Sigmoid colon (tissue), 7 donors: ENCODE measurements around the gene RTBDN. TPM values are rescaled to one million over a fixed set of nuclear protein-coding genes. Genes with fewer than 3 reads are reported as not detected.
A peak's percentile ranks its signal among the peaks of the same experiment; 100 is the strongest.
"Not testable (repeated sequence)": the region's sequence is repeated elsewhere in the genome, so short reads cannot be mapped to it uniquely, and the experiment has no call there.

Experiments used
- DNase-seq: peaks from one replicate; pipeline ENCODE4 v3.0.0-alpha.2; 2019
- H3K27ac ChIP-seq, 4 donors: fragments of 200-600 bp; sonication (generic); one replicate each; pipeline ENCODE4 v1.5.1; 2016 to 2019; ENCODE audit warnings: mild to moderate bottlenecking in 1 of 4
- H3K27me3 ChIP-seq, 3 donors: fragments of 200-600 bp; sonication (generic); one replicate each; pipeline ENCODE4 v1.5.1; 2019; ENCODE audit warnings: mild to moderate bottlenecking in 1 of 3
- H3K36me3 ChIP-seq, 4 donors: fragments of 200-600 bp; sonication (generic); one replicate each; pipeline ENCODE4 v1.5.1; 2016 to 2019
- H3K4me1 ChIP-seq, 4 donors: fragments of 200-600 bp; sonication (generic); one replicate each; pipeline ENCODE4 v1.5.1; 2017 to 2019
- H3K4me3 ChIP-seq, 4 donors: fragments of 200-600 bp; sonication (generic); one replicate each; pipeline ENCODE4 v1.5.1; 2017 to 2019; ENCODE audit warnings: mild to moderate bottlenecking in 2 of 4, moderate library complexity in 1 of 4
- H3K9me3 ChIP-seq, 4 donors: fragments of 200-600 bp in 3 of 4; sonication (generic) in 3 of 4; one replicate each; pipeline versions ENCODE4 v1.5.1 to v1.6.1; 2013 to 2019
- EP300 ChIP-seq, 4 donors: sonication (generic); formaldehyde crosslinking; IDR thresholded peaks; one replicate each; pipeline ENCODE4 v1.6.1; 2017; ENCODE audit warnings: antibody characterized with exemption in 4 of 4
- POLR2A ChIP-seq, 2 donors: fragments of 450-650 bp; IDR thresholded peaks; one replicate each; pipeline ENCODE4 v1.6.1; 2016; ENCODE audit warnings: antibody characterized with exemption in 2 of 2, mild to moderate bottlenecking in 2 of 2, moderate library complexity in 2 of 2
- POLR2AphosphoS5 ChIP-seq, 4 donors: sonication (generic); formaldehyde crosslinking; IDR thresholded peaks; one replicate each; pipeline ENCODE4 v1.6.1; 2017; ENCODE audit warnings: antibody characterized with exemption in 4 of 4
- WGBS, 2 donors: extraction: QIAGEN DNeasy Blood & Tissue Kit; methylation state at CpG; one replicate each; pipeline ENCODE4 v1.1.7; 2013; 5-methylcytosine and 5-hydroxymethylcytosine counted together
- intact Hi-C: fragments of 100-400 bp; cut with DNase I; formaldehyde crosslinking; loops from one replicate; pipeline ENCODE4 v1.15.1; 2023
- polyA plus RNA-seq, 3 donors: library from polyadenylated mRNA; stranded (reverse); fragments of 200-250 nt; gene quantifications; one replicate each; pipeline ENCODE4 v1.2.3, GENCODE V29; 2013
- total RNA-seq, 4 donors: library from RNA; depleted of rRNA; stranded (reverse); fragments of >200 nt; gene quantifications; one replicate each; pipeline ENCODE4 v1.1.0, GENCODE V29; 2016
- TF ChIP-seq, protein P1 (sequence below), 4 experiments: fragments of 450-650 bp in 3 of 4; fragments of 200-600 bp in 1 of 4; IDR thresholded peaks; one replicate each; pipeline ENCODE4 v1.5.1; 2016 to 2019; ENCODE audit warnings: antibody characterized with exemption in 4 of 4, mild to moderate bottlenecking in 3 of 4, moderate library complexity in 2 of 4
- donor health status: healthy with polysubstance abuse.
- donor health status: Bipolar disorder and iron deficiency.
- donor health status: healthy.

RTBDN gene
- total and polyA plus RNA-seq, 7 donors = 0.82 to 1.8 (median 0.83) TPM; not detected in 4

DNA sequence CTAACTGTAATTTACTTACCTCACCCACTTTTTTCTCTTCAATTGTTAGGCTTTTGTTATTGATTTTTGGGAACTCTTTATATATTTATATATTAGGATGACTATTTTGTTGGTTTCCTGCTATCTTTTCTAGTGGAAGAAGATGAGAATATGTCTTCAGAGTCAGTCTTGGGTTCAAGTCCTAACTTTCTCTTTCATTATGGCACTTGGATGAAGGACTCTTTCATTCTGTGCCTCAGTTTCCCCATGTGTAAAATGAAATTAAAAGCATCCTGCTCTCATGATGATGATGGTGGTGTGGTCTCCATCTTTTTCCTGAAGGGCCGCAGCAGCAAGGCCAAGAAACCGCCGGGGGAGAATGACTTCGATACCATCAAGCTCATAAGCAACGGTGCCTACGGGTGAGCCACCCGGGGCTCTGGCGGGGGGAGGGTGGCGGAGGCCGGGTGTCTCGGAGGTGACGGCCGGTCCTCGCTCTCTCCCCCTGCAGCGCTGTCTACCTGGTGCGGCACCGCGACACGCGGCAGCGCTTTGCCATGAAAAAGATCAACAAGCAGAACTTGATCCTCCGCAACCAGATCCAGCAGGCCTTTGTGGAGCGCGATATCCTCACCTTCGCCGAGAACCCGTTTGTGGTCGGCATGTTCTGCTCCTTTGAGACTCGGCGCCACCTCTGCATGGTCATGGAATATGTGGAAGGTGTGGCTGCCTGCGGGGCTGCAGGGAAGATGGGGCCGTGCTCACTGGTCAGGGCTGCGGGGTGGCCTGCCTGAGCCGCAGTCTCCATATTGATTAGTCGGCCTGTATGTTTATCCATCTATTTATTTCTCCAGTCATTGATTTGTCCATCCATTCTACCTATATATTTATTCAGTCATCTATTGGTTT, 23.9 kb upstream of the RTBDN start:
- WGBS, 2 donors = 93 to 95% methylated on average over 35 of the region's 35 CpGs
- Histone ChIP-seq H3K9me3 (no peaks in the 10 kb centered on the region), H3K36me3 (no peaks in the 10 kb centered on the region), H3K27me3 (no peaks in the 10 kb centered on the region), H3K4me1 (no peaks in the 10 kb centered on the region), H3K27ac (no peak overlapping the region), H3K4me3 (no peak overlapping the region)
- TF ChIP-seq EP300 (IDR thresholded peaks at IDR 0.05) = no peak
- TF ChIP-seq, protein P1, sequence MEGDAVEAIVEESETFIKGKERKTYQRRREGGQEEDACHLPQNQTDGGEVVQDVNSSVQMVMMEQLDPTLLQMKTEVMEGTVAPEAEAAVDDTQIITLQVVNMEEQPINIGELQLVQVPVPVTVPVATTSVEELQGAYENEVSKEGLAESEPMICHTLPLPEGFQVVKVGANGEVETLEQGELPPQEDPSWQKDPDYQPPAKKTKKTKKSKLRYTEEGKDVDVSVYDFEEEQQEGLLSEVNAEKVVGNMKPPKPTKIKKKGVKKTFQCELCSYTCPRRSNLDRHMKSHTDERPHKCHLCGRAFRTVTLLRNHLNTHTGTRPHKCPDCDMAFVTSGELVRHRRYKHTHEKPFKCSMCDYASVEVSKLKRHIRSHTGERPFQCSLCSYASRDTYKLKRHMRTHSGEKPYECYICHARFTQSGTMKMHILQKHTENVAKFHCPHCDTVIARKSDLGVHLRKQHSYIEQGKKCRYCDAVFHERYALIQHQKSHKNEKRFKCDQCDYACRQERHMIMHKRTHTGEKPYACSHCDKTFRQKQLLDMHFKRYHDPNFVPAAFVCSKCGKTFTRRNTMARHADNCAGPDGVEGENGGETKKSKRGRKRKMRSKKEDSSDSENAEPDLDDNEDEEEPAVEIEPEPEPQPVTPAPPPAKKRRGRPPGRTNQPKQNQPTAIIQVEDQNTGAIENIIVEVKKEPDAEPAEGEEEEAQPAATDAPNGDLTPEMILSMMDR (IDR thresholded peaks at IDR 0.05) = no peak
- TF ChIP-seq POLR2A (IDR thresholded peaks at IDR 0.05) = no peak
- TF ChIP-seq POLR2AphosphoS5 (IDR thresholded peaks at IDR 0.05) = no peak
- intact Hi-C loops = no loop called here
- no peak for DNase-seq

DNA sequence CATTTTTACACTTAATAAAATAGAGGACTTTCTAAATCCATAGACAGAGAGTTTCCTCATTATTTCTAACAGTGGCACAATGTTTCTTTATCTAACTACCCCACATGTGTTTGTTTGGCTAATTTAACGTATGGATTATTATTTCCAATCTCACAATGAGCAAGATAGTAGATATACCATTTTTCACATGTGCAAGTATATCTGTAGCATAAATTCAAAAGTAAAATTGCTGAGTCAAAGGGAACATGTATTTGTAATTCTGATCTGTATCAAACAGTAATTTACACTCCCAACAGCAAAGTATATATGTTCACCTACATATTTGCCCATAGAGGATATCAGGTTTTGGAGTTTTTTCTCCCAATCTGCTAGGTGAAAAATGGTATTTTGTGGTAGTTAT, 22.3 kb upstream of the RTBDN start:
- intact Hi-C loops = no loop called here
- H3K27ac ChIP-seq = no peak overlapping the region
- H3K4me3 ChIP-seq = no peak overlapping the region
- H3K27me3 ChIP-seq = no peaks in the 10 kb centered on the region
- H3K9me3 ChIP-seq = no peaks in the 10 kb centered on the region
- 56 to 76% methylated on average over 1 of the region's 1 CpG for WGBS, 2 donors
- DNase-seq = no peak
- H3K4me1 ChIP-seq = no peaks in the 10 kb centered on the region
- TF ChIP-seq, protein P1 (IDR thresholded peaks at IDR 0.05) = no peak
- no peak for TF ChIP-seq POLR2A (IDR thresholded peaks at IDR 0.05)
- TF ChIP-seq POLR2AphosphoS5 (IDR thresholded peaks at IDR 0.05) = no peak
- no peak for TF ChIP-seq EP300 (IDR thresholded peaks at IDR 0.05)
- H3K36me3 ChIP-seq = no peaks in the 10 kb centered on the region

DNA sequence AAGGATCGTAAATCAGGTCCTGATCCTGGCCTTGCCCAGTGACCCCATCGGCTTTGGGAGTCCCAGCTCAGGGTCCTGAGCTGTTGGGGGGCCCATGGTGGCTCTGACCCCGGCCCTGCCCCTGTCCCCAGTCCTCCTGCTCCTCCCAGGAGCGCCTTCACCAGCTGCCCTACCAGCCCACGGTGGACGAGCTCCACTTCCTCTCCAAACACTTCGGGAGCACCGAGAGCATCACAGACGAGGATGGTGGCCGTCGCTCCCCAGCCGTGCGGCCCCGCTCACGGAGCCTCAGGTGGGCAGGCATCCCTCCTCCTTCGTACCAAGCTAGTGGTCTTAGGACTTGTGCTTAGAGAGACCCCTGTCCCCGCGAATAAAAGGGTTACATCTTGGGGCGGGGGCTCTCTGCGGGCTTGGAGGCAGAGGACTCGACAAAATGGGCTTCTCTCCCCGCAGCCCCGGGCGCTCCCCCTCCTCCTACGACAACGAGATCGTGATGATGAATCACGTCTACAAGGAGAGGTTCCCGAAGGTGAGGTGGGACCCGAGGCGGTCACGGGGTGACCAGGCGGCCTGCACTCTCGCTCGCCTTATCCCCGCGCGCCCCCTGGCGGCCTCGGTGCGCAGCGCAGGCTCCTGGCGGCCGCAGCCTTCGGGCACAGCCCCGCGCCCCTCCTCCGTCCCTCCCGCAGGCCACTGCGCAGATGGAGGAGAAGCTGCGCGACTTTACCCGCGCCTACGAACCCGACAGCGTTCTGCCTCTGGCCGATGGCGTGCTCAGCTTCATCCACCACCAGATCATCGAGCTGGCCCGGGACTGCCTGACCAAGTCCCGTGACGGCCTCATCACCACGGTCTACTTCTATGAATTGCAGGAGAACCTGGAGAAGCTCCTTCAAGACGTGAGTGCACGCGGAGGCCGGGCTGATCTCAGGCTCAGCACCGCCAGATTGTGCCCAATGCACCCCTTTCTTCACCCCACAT, 13.1 kb upstream of the RTBDN start:
- 10 to 12% methylated on average over 69 of the region's 69 CpGs for WGBS, 2 donors
- peaks cover 6 to 35% (median 15%) of the 10 kb centered on the region in 3 donors for H3K27me3 ChIP-seq

DNA sequence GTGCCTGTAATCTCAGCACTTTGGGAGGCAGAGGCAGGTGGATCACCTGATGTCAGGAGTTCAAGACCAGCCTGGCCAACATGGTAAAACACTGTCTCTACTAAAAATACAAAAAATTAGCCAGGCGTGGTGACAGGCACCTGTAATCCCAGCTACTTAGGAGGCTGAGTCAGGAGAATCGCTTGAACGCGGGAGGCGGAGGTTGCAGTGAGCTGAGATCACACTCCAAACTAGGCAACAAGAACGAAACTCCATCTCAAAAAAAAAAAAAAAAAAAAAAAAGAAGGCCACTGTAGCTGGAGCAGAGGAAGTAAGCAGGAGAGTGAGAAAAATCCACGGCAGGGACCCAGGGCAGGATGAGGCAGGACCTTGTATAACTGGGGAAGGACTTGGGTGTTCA, 12.2 kb upstream of the RTBDN start:
- Histone ChIP-seq H3K27me3 (peaks cover 10 to 44% (median 24%) of the 10 kb centered on the region in 3 donors), H3K4me1 (peaks cover 0 to 12% (median 7%) of the 10 kb centered on the region in 4 donors)
- intact Hi-C loops = loop anchor here (1.0 to 2.0 kb wide), 2 partner anchors 40 to 80 kb away; partner anchors contain the start of gene RNASEH2A
- WGBS, 2 donors = 74 to 81% methylated on average over 7 of the region's 7 CpGs
- DNase-seq, H3K9me3 ChIP-seq, H3K4me3 ChIP-seq, H3K27ac ChIP-seq, H3K36me3 ChIP-seq: not testable (repeated sequence)

More for the DNA sequence above, 13.1 kb upstream of the RTBDN start:
- Histone ChIP-seq H3K4me3 (peak overlapping the region in 2 of 4 donors; percentile 11 to 32), H3K27ac (peak overlapping the region in 1 of 4 donors; percentile 43), H3K9me3 (no peaks in the 10 kb centered on the region), H3K36me3 (no peaks in the 10 kb centered on the region), H3K4me1 (peaks cover 0 to 12% (median 7%) of the 10 kb centered on the region in 4 donors)
- intact Hi-C loops = loop anchor here (1.0 to 2.0 kb wide), 2 partner anchors 41 to 81 kb away; partner anchors contain the start of gene RNASEH2A
- DNase-seq = peak; percentile 92
- peak in 1 of 4 donors; percentile 78 for TF ChIP-seq EP300 (IDR thresholded peaks at IDR 0.05)
- TF ChIP-seq POLR2AphosphoS5 (IDR thresholded peaks at IDR 0.05) = peak in 1 of 4 donors; percentile 74
- TF ChIP-seq POLR2A (IDR thresholded peaks at IDR 0.05) = no peak
- TF ChIP-seq, protein P1 (IDR thresholded peaks at IDR 0.05) = peak; percentile 94 to 99 (median 97)
